Activated T-cell treated with anti-CD3 and anti-CD28 coated beads, Interleukin-2, amount 50 U/mL, for 24 hours (primary cell): ENCODE results near the gene UAP1L1.
A peak's percentile ranks its signal among the peaks of the same experiment; 100 is the strongest.

Experiments
- DNase-seq: peaks from one replicate; pipeline ENCODE4 v3.0.0-alpha.2; 2020
- H3K27ac Mint-ChIP-seq: 2 replicates; pipeline ENCODE4 v1.8.0; 2020; ENCODE audit warnings: mild to moderate bottlenecking, mixed read lengths
- H3K27me3 Mint-ChIP-seq: 2 replicates; pipeline ENCODE4 v1.8.0; 2020; ENCODE audit warnings: mixed read lengths
- H3K36me3 Mint-ChIP-seq: 2 replicates; pipeline ENCODE4 v1.8.0; 2020; ENCODE audit warnings: low read depth, mixed read lengths
- H3K4me1 Mint-ChIP-seq: 2 replicates; pipeline ENCODE4 v1.8.0; 2020; ENCODE audit warnings: low read depth, mixed read lengths
- H3K4me3 Mint-ChIP-seq: 2 replicates; pipeline ENCODE4 v1.8.0; 2020; ENCODE audit warnings: mild to moderate bottlenecking, moderate library complexity, mixed read lengths
- H3K9me3 Mint-ChIP-seq: 2 replicates; pipeline ENCODE4 v1.8.0; 2020; ENCODE audit warnings: mixed read lengths

The UAP1L1 gene

GRCh38 chr9:137107312-137107921 is 30.1 kb downstream of the UAP1L1 start:
- Mint-ChIP-seq H3K9me3 (peaks cover 5% of the 10 kb centered on the region), H3K4me1 (no peaks in the 10 kb centered on the region), H3K27ac (no peak overlapping the region)

GRCh38 chr9:137107982-137108381 is 30.7 kb downstream of the UAP1L1 start:
- Mint-ChIP-seq H3K27me3 (no peaks in the 10 kb centered on the region), H3K4me1 (peaks cover 2% of the 10 kb centered on the region), H3K27ac (no peak overlapping the region), H3K4me3 (no peak overlapping the region), H3K9me3 (peaks cover 5% of the 10 kb centered on the region), H3K36me3 (peaks cover 51% of the 10 kb centered on the region)
- no peak for DNase-seq

More at GRCh38 chr9:137107312-137107921, 30.1 kb downstream of the UAP1L1 start:
- no peak for DNase-seq
- Mint-ChIP-seq H3K27me3 (no peaks in the 10 kb centered on the region), H3K36me3 (peaks cover 48% of the 10 kb centered on the region), H3K4me3 (no peak overlapping the region)

GRCh38 chr9:137108608-137109249 is 31.4 kb downstream of the UAP1L1 start:
- Mint-ChIP-seq H3K4me1 (peaks cover 8% of the 10 kb centered on the region), H3K27me3 (no peaks in the 10 kb centered on the region), H3K9me3 (peaks cover 4% of the 10 kb centered on the region), H3K4me3 (no peak overlapping the region), H3K27ac (no peak overlapping the region), H3K36me3 (peaks cover 57% of the 10 kb centered on the region)
- no peak for DNase-seq

- H3K4me3 Mint-ChIP-seq: no peak overlapping the region
- no peaks in the 10 kb centered on the region for H3K27me3 Mint-ChIP-seq
- no peak for DNase-seq
- no peaks in the 10 kb centered on the region for H3K9me3 Mint-ChIP-seq
- H3K27ac Mint-ChIP-seq: no peak overlapping the region
- peaks cover 8% of the 10 kb centered on the region for H3K4me1 Mint-ChIP-seq
- peaks cover 57% of the 10 kb centered on the region for H3K36me3 Mint-ChIP-seq
Observed at GRCh38 chr9:137109250-137110146, 32.2 kb downstream of the UAP1L1 start.

GRCh38 chr9:137110147-137110910 is 33.0 kb downstream of the UAP1L1 start:
- H3K4me3 Mint-ChIP-seq: no peak overlapping the region

GRCh38 chr9:137110911-137111787 is 33.8 kb downstream of the UAP1L1 start:
- Mint-ChIP-seq H3K4me3 (no peak overlapping the region), H3K27ac (peak overlapping the region; percentile 22)

More at GRCh38 chr9:137110147-137110910, 33.0 kb downstream of the UAP1L1 start:
- H3K9me3 Mint-ChIP-seq: no peaks in the 10 kb centered on the region
- H3K27ac Mint-ChIP-seq: no peak overlapping the region
- no peaks in the 10 kb centered on the region for H3K27me3 Mint-ChIP-seq
- no peak for DNase-seq
- H3K36me3 Mint-ChIP-seq: peaks cover 57% of the 10 kb centered on the region
- peaks cover 8% of the 10 kb centered on the region for H3K4me1 Mint-ChIP-seq

GRCh38 chr9:137111788-137112563 is 34.7 kb downstream of the UAP1L1 start:
- Mint-ChIP-seq H3K9me3 (no peaks in the 10 kb centered on the region), H3K4me1 (peaks cover 8% of the 10 kb centered on the region), H3K27ac (no peak overlapping the region), H3K36me3 (peaks cover 53% of the 10 kb centered on the region), H3K27me3 (no peaks in the 10 kb centered on the region), H3K4me3 (no peak overlapping the region)
- no peak for DNase-seq

More at GRCh38 chr9:137110911-137111787, 33.8 kb downstream of the UAP1L1 start:
- Mint-ChIP-seq H3K36me3 (peaks cover 57% of the 10 kb centered on the region), H3K27me3 (no peaks in the 10 kb centered on the region), H3K4me1 (peaks cover 8% of the 10 kb centered on the region), H3K9me3 (no peaks in the 10 kb centered on the region)
- no peak for DNase-seq

- H3K27me3 Mint-ChIP-seq: no peaks in the 10 kb centered on the region
- H3K4me3 Mint-ChIP-seq: peak overlapping the region; percentile 81
Observed at GRCh38 chr9:137112564-137113384, 35.5 kb downstream of the UAP1L1 start.

GRCh38 chr9:137113385-137114159 is 36.3 kb downstream of the UAP1L1 start:
- Mint-ChIP-seq H3K9me3 (no peaks in the 10 kb centered on the region), H3K4me3 (peak overlapping the region; percentile 81), H3K27ac (peak overlapping the region; percentile 87), H3K4me1 (peaks cover 8% of the 10 kb centered on the region), H3K36me3 (peaks cover 39% of the 10 kb centered on the region), H3K27me3 (no peaks in the 10 kb centered on the region)
- no peak for DNase-seq

More at GRCh38 chr9:137112564-137113384, 35.5 kb downstream of the UAP1L1 start:
- Mint-ChIP-seq H3K9me3 (no peaks in the 10 kb centered on the region), H3K4me1 (peaks cover 8% of the 10 kb centered on the region), H3K27ac (peak overlapping the region; percentile 87), H3K36me3 (peaks cover 47% of the 10 kb centered on the region)
- no peak for DNase-seq

- H3K4me1 Mint-ChIP-seq: peaks cover 13% of the 10 kb centered on the region
- peaks cover 32% of the 10 kb centered on the region for H3K36me3 Mint-ChIP-seq
- H3K4me3 Mint-ChIP-seq: peak overlapping the region; percentile 68
- no peak for DNase-seq
- no peaks in the 10 kb centered on the region for H3K27me3 Mint-ChIP-seq
- H3K9me3 Mint-ChIP-seq: no peaks in the 10 kb centered on the region
- H3K27ac Mint-ChIP-seq: no peak overlapping the region
Observed at GRCh38 chr9:137114220-137114612, 36.9 kb downstream of the UAP1L1 start.

- Mint-ChIP-seq H3K9me3 (no peaks in the 10 kb centered on the region), H3K4me3 (peak within 1 kb of the TSS; percentile 81), H3K27ac (peak within 1 kb of the TSS; percentile 87), H3K36me3 (peaks cover 28% of the 10 kb centered on the region), H3K4me1 (peaks cover 15% of the 10 kb centered on the region), H3K27me3 (no peaks in the 10 kb centered on the region)
- peak; percentile 89 for DNase-seq
Observed at GRCh38 chr9:137114613-137115393, 37.5 kb downstream of the UAP1L1 start, which contains the start of gene DPP7. Gene DPP7, minus strand, starts transcription at chr9:137114733. Its CDS starts 20 bp downstream, at chr9:137114713.
